Measurements from ENCODE around the gene RNF144A.

DNA sequence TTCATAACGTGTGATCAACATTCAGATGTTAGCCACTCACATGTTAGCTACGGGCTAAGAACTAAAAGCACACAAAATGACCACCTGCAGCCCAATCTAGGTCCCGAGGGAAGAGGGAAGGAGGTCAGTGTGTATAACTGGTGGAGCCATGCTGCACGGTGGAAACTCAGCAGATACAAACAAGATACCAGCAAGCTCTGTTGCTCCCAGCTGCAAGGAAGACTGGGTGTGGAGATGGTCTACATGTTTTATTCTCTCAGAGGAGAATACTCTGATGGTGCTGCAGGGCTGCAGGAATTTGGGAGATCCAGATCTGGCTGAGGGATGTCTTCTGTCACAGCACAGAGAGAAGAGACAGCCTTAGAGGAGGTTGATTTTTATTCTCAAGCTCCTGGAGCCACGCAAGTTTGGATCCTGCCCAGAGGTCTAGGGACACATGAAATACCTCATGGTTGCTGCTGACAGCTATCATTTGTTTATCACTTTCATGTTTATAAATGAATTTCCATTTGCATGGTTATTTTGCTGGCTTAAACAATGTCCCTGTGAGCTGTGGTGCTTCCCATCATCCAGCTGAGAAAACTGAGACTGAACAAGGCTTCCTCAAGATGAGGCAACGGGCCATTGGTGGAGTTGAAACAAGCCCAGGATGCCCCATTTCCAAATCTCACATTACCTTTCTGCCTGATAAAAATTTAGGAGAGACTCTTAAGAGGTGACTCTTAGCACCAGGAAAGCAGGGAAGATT is 30.9 kb downstream of the RNF144A start:
- TF ChIP-seq, protein P1, sequence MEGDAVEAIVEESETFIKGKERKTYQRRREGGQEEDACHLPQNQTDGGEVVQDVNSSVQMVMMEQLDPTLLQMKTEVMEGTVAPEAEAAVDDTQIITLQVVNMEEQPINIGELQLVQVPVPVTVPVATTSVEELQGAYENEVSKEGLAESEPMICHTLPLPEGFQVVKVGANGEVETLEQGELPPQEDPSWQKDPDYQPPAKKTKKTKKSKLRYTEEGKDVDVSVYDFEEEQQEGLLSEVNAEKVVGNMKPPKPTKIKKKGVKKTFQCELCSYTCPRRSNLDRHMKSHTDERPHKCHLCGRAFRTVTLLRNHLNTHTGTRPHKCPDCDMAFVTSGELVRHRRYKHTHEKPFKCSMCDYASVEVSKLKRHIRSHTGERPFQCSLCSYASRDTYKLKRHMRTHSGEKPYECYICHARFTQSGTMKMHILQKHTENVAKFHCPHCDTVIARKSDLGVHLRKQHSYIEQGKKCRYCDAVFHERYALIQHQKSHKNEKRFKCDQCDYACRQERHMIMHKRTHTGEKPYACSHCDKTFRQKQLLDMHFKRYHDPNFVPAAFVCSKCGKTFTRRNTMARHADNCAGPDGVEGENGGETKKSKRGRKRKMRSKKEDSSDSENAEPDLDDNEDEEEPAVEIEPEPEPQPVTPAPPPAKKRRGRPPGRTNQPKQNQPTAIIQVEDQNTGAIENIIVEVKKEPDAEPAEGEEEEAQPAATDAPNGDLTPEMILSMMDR (IDR thresholded peaks at IDR 0.05), result no peak
- no peak for TF ChIP-seq POLR2A (IDR thresholded peaks at IDR 0.05)

Measured in testis (tissue), 2 donors.